GM12874 (cell line): ENCODE data around the gene NRXN3.

ENCODE experiments used
- CTCF ChIP-seq: IDR thresholded peaks from 2 replicates; pipeline ENCODE4 v1.5.1; 2011; ENCODE audit warnings: low read depth, mild to moderate bottlenecking, control low read depth, low read length, moderate library complexity; ENCODE audit not compliant: insufficient read depth

The NRXN3 gene

GRCh38 chr14:79418649-79419415 lies 1248.7 kb downstream of the NRXN3 start:
- TF ChIP-seq CTCF, result no peak

DNA sequence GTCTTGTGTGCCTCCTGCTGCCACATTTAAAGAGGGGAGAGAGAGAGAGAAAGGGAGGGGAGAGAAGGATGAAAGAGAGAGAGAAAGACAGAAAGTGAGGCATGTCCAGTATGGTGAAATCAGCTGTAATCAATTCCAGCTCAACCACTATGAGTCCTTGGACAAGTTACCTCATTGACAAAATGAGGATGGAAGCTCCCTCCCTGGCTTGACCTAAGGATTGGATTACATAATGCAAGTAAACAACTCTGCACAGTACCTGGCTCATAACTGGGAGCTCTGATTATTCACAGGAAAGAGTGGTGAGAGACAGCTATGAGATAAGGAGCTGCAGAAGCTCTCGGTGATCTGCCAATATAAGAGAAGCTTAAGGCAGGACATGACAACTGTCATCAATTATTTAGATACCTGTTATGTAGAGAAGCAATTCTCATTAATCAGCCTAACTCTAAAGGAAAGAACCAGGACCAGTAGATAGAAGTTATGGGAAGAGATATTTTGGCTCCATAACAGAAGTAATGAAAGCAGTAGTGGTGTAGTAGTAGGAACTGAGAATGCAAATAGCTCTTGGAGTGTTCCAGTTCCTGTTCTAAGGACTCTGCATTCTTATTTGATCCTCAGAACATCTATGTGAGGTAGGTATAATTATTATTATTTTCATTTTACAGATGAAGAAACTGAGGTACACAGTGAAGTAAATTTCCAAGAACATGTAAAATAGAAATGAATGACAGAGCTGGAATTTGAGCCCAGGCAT lies 1249.6 kb downstream of the NRXN3 start:
- no peak for TF ChIP-seq CTCF

GRCh38 chr14:79420725-79421124 lies 1250.6 kb downstream of the NRXN3 start:
- TF ChIP-seq CTCF, result no peak

DNA sequence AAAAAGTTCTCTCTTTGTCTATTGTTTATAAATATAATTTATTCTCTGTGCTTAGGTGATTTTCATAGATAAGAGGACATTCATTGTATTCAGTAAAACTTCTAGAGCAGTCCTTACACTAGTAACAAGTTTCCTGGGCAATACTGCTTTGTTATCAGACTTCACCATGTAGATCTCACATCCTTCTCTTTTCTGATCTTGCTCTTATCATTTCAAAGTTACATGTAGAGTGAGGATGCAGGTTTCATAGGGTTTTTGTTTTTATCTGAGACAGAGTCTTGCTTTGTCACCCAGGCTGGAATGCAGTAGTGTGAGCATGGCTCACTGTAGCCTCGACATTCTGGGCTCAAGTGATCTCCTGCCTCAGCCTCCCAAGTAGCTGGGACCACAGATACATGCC lies 1251.6 kb downstream of the NRXN3 start:
- no peak for TF ChIP-seq CTCF

DNA sequence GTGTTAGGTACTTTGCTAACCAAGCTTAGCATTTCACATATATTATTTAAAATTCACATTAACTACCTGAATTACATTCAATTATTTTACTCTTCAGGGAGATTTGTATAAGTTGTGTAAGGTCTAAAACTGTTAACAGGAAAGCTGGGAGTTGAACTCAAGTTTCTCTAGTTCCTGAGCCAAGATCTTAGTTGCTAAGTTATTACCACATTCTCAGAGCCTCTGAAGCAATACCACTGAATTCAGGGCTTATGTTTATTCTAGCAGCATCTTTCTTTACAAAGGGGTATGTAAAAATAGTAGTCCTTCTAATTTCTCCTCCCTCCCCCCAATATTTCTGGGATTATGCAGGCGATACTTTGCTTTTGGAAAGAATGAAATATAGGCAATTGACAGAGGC lies 1254.3 kb downstream of the NRXN3 start:
- no peak for TF ChIP-seq CTCF

DNA sequence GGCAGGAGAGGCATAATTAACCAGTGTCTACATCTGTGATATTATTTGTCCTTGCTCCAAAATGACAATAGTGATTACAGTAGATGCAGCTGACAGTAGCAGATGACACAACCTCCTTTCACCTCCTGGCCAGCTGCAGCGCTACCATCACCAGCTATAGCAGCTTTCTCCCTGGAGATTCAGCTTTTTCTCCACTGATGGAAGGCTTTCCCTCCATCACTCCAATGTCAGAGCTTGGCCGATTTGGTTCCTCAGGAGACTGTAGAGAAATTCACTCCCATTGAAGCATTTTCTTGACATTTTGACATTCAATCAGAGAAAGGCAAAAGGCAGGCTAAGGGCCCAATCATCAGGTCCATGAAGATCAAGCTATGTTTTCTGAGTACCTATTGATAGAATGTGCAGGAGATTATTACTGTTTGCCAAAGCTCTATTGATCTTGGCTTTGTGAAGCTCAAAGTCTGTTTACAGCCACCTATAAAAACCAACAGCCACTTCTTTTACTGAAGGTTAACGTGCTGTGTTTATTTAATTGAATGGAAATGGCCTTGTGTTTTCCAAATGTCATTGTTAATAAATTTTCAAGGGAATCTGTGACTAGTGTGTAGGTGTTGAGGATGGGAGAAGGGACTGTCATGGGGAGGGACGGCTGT lies 1256.1 kb downstream of the NRXN3 start:
- TF ChIP-seq CTCF, result no peak

DNA sequence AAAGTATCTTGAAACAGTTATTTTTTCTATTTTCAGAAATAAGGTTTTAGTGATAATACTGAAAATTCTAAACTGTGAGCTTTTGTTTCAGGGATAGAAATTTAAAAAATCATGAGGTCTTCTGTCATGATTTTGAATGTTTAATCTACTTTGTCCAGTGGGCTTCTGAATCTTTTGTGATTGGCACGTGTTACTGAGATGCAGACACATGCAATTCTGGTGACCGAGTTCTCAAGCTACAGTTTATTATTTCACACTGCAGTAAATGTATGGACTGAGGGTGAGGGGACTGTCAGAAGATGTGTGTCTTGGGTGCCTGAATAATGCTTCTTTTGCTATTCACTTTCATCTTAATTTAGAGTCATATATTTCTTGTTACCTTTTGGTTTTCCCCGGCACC lies 1262.5 kb downstream of the NRXN3 start:
- no peak for TF ChIP-seq CTCF
